ENCODE results near the gene RABGAP1L. TPM values are rescaled to one million over a fixed set of nuclear protein-coding genes. Genes with fewer than 3 reads are reported as not detected.
A peak's percentile ranks its signal among the peaks of the same experiment; 100 is the strongest.
"Not testable (repeated sequence)": the region's sequence is repeated elsewhere in the genome, so short reads cannot be mapped to it uniquely, and the experiment has no call there.

The RABGAP1L gene
- 134 TPM for polyA plus RNA-seq (2012; ENCODE audit: missing spikeins)

- peak; percentile 99 for FAIRE-seq
- TF ChIP-seq POLR2AphosphoS5 (IDR thresholded peaks at IDR 0.05; ENCODE audit: low read depth, low read length) (peak; percentile 88), POLR2A (IDR thresholded peaks at IDR 0.05; ENCODE audit: low read depth, low read length) (peak; percentile 91), TAF1 (IDR thresholded peaks at IDR 0.05; ENCODE audit: borderline replicate concordance, low read depth, low read length) (peak; percentile 45)
- peak; percentile 71 for DNase-seq (ENCODE audit: insufficient read length)
Measured at GRCh38 chr1:174159252-174160108, at the start of gene RABGAP1L. Gene RABGAP1L (plus strand): TSS chr1:174159520.

- FAIRE-seq: no peak
- no peak for DNase-seq (ENCODE audit: insufficient read length)
- no peak for TF ChIP-seq POLR2AphosphoS5 (IDR thresholded peaks at IDR 0.05; ENCODE audit: low read depth, low read length)
- TF ChIP-seq POLR2A (IDR thresholded peaks at IDR 0.05; ENCODE audit: low read depth, low read length): no peak
- TF ChIP-seq TAF1 (IDR thresholded peaks at IDR 0.05; ENCODE audit: borderline replicate concordance, low read depth, low read length): no peak
Measured at GRCh38 chr1:174110053-174110452, 49.3 kb upstream of the RABGAP1L start.

GRCh38 chr1:174112489-174113162 is 46.7 kb upstream of the RABGAP1L start:
- FAIRE-seq: peak; percentile 44
- no peak for DNase-seq (ENCODE audit: insufficient read length)
- TF ChIP-seq POLR2AphosphoS5 (IDR thresholded peaks at IDR 0.05; ENCODE audit: low read depth, low read length): no peak
- no peak for TF ChIP-seq POLR2A (IDR thresholded peaks at IDR 0.05; ENCODE audit: low read depth, low read length)
- no peak for TF ChIP-seq TAF1 (IDR thresholded peaks at IDR 0.05; ENCODE audit: borderline replicate concordance, low read depth, low read length)

- TF ChIP-seq POLR2A (IDR thresholded peaks at IDR 0.05; ENCODE audit: low read depth, low read length) (no peak), TAF1 (IDR thresholded peaks at IDR 0.05; ENCODE audit: borderline replicate concordance, low read depth, low read length) (no peak), POLR2AphosphoS5 (IDR thresholded peaks at IDR 0.05; ENCODE audit: low read depth, low read length) (no peak)
- FAIRE-seq: no peak
- no peak for DNase-seq (ENCODE audit: insufficient read length)
Measured at GRCh38 chr1:174114106-174114505, 45.2 kb upstream of the RABGAP1L start.

GRCh38 chr1:174114788-174115448 is 44.4 kb upstream of the RABGAP1L start:
- DNase-seq (ENCODE audit: insufficient read length): no peak

GRCh38 chr1:174116042-174116441 is 43.3 kb upstream of the RABGAP1L start:
- FAIRE-seq (no peak), DNase-seq (ENCODE audit: insufficient read length) (no peak)

More at GRCh38 chr1:174114788-174115448, 44.4 kb upstream of the RABGAP1L start:
- TF ChIP-seq POLR2AphosphoS5 (IDR thresholded peaks at IDR 0.05; ENCODE audit: low read depth, low read length): no peak
- TF ChIP-seq TAF1 (IDR thresholded peaks at IDR 0.05; ENCODE audit: borderline replicate concordance, low read depth, low read length): no peak
- no peak for TF ChIP-seq POLR2A (IDR thresholded peaks at IDR 0.05; ENCODE audit: low read depth, low read length)
- peak; percentile 84 for FAIRE-seq

DNA sequence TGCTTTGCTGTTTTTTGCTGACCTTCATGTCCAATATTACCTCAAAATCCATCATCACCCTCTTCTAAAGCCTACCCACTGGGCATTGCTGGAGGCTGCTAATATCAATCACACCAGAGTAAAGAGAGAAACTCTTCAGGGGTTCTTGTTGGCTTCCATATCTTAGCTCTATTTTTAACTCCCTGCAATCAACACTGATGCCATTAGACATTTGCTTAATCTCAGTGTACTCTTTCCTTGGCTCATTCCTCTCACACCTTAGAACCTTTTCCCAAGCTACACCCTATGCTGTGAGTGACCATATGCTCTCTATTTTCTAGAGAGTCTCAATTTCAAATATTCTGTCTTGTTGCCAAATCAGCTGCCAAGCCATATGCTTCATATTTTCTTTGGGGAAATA is 40.6 kb upstream of the RABGAP1L start:
- no peak for DNase-seq (ENCODE audit: insufficient read length)
- TF ChIP-seq POLR2AphosphoS5 (IDR thresholded peaks at IDR 0.05; ENCODE audit: low read depth, low read length): no peak
- TF ChIP-seq POLR2A (IDR thresholded peaks at IDR 0.05; ENCODE audit: low read depth, low read length): no peak
- no peak for TF ChIP-seq TAF1 (IDR thresholded peaks at IDR 0.05; ENCODE audit: borderline replicate concordance, low read depth, low read length)
- FAIRE-seq: no peak

More at GRCh38 chr1:174116042-174116441, 43.3 kb upstream of the RABGAP1L start:
- TF ChIP-seq TAF1 (IDR thresholded peaks at IDR 0.05; ENCODE audit: borderline replicate concordance, low read depth, low read length) (no peak), POLR2AphosphoS5 (IDR thresholded peaks at IDR 0.05; ENCODE audit: low read depth, low read length) (no peak), POLR2A (IDR thresholded peaks at IDR 0.05; ENCODE audit: low read depth, low read length) (no peak)

- FAIRE-seq; DNase-seq (ENCODE audit: insufficient read length): not testable (repeated sequence)
Measured at GRCh38 chr1:174122318-174122717, 37.0 kb upstream of the RABGAP1L start.

DNA sequence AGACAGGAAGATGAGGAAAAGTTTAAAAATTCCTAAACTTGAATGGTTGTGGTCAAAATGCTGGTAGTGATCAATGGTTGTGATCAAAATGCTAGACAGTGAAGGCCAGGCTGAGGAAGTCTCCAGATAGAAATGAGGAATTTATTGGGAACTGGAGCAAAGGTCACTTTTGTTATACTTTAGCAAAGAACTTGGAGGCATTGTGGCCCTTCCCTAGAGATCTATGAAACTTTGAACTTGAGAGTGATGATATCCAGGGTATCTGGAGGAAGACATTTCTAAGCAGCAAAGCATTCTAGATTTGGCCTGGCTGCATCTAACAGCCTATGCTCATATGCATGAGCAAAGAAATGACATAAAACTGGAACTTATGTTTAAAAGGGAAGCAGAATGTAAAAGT is 35.5 kb upstream of the RABGAP1L start:
- FAIRE-seq (no peak), DNase-seq (ENCODE audit: insufficient read length) (no peak)

GRCh38 chr1:174127176-174127575 is 32.1 kb upstream of the RABGAP1L start:
- not testable (repeated sequence) for FAIRE-seq; DNase-seq (ENCODE audit: insufficient read length)

More for the DNA sequence above, 35.5 kb upstream of the RABGAP1L start:
- TF ChIP-seq POLR2AphosphoS5 (IDR thresholded peaks at IDR 0.05; ENCODE audit: low read depth, low read length) (no peak), POLR2A (IDR thresholded peaks at IDR 0.05; ENCODE audit: low read depth, low read length) (no peak), TAF1 (IDR thresholded peaks at IDR 0.05; ENCODE audit: borderline replicate concordance, low read depth, low read length) (no peak)

DNA sequence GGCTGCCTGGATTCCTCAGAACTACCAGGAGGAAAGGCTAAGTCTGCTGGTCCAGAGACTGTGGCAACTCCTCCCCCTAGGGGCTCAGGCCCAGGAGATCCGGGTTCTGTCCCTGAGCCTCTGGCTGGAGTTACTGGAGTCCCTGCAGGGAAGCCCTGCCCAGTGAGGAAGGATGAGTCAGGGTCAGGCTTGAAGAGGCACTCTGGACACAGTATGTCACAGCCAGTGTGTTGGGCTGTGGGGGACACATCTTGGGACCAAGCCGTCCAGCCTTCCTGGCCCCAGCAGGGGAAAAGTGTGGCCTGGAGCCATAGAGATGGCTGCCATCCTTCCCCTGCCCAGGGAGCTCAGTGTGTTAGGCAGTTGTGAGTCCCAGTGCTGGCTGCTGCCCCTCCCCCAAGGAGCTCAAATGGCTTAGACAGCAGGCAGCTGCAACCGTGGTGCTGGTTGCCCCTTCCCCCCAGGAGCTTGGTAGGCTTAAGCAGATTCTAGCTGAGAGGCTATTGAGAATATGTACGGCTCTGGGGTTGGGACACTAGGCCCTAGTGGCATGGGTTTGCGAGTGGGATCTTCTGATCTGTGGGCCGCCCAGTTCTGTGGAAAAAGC is 28.2 kb upstream of the RABGAP1L start:
- FAIRE-seq: no peak
- no peak for TF ChIP-seq POLR2A (IDR thresholded peaks at IDR 0.05; ENCODE audit: low read depth, low read length)
- no peak for DNase-seq (ENCODE audit: insufficient read length)

Data from GM12892 (cell line).